ENCODE measurements around the gene NDUFV3. TPM values are rescaled to one million over a fixed set of nuclear protein-coding genes. Genes with fewer than 3 reads are reported as not detected.

NDUFV3 gene
- total and polyA plus RNA-seq, 2 donors (not counting 3 experiments of a cell fraction or from before 2014, with no cell fraction given), result 13.4 to 45.7 TPM

GRCh38 chr21:42845296-42845965 lies 47.7 kb upstream of the NDUFV3 start:
- Histone ChIP-seq H3K9me3 (replicated peaks; ENCODE audit: control insufficient read depth, insufficient read depth, low read length) (no peaks in the 10 kb centered on the region), H3K27me3 (ENCODE audit: control insufficient read depth in 2 of 2, insufficient read depth in 2 of 2, low read length in 2 of 2) (no peaks in the 10 kb centered on the region), H3K36me3 (ENCODE audit: control insufficient read depth in 2 of 2, extremely low read depth in 1 of 2, insufficient read depth in 2 of 2, low read length in 2 of 2) (peaks cover 7 to 36% of the 10 kb centered on the region in 2 experiments), H3K4me2 (ENCODE audit: insufficient read depth, low read length) (no peak overlapping the region), H2AFZ (ENCODE audit: low read depth, low read length) (no peak overlapping the region), H3K9ac (replicated peaks; ENCODE audit: extremely low read depth, insufficient read depth, low read length) (no peak overlapping the region), H3K9me1 (replicated peaks; ENCODE audit: control insufficient read depth, extremely low read depth, insufficient read depth, low read length) (no peaks in the 10 kb centered on the region), H4K20me1 (replicated peaks; ENCODE audit: control insufficient read depth, extremely low read depth, insufficient read depth, low read length) (no peaks in the 10 kb centered on the region), H3K4me3 (replicated peaks in 1 of 3; ENCODE audit: insufficient read depth in 1 of 3, low read depth in 1 of 3, low read length in 3 of 3) (no peak overlapping the region), H3K4me1 (ENCODE audit: control insufficient read depth, extremely low read depth, insufficient read depth, low read length) (no peaks in the 10 kb centered on the region), H3K27ac (ENCODE audit: insufficient read depth, low read depth, low read length) (no peak overlapping the region), H3K79me2 (ENCODE audit: control insufficient read depth, insufficient read depth, low read length) (peaks cover 36% of the 10 kb centered on the region)
- dilution Hi-C loops (cut with MboI; ENCODE audit: extremely low pct_ligation_motif_present, low sequenced_read_pairs), result no loop called here
- FAIRE-seq (no peak), DNase-seq (ENCODE audit: low read depth, low spot score) (peak; percentile 32)
- BruUV-seq (replicated peaks), result no TSS peak
- TF ChIP-seq MAX (IDR thresholded peaks at IDR 0.05; ENCODE audit: insufficient read depth, insufficient read length) (no peak), EZH2 (IDR thresholded peaks at IDR 0.05; ENCODE audit: borderline replicate concordance, low read depth, low read length, severe bottlenecking) (no peak), JUN (IDR thresholded peaks at IDR 0.05; ENCODE audit: borderline replicate concordance, insufficient read depth, insufficient read length, low read depth) (no peak), GATA2 (IDR thresholded peaks at IDR 0.05; ENCODE audit: insufficient read depth, insufficient read length, low read depth, low read length) (no peak), FOS (IDR thresholded peaks at IDR 0.05; ENCODE audit: borderline replicate concordance, insufficient read depth, low read length) (no peak), POLR2A (IDR thresholded peaks at IDR 0.05; ENCODE audit: low read depth, low read length) (no peak), CTCF (IDR thresholded peaks at IDR 0.05; ENCODE audit: extremely low read depth in 1 of 2, insufficient read depth in 1 of 2, low read depth in 1 of 2, low read length in 2 of 2) (no peak), POLR2AphosphoS5 (IDR thresholded peaks at IDR 0.05; ENCODE audit: insufficient read depth, low read depth, low read length) (no peak), MYC (IDR thresholded peaks at IDR 0.05; ENCODE audit: low read depth, low read length) (no peak)
- CTCF ChIA-PET, result interaction anchor here (1.3 kb wide), 1 partner anchor 21 kb away, joined by 3 read pairs; no protein-coding TSS in a partner anchor
- POLR2A ChIA-PET, result no interaction called here
- intact Hi-C loops (cut with micrococcal nuclease), result no loop called here
